Right kidney (tissue), 1 donor: ENCODE results near the gene RALGDS.
A peak's percentile ranks its signal among the peaks of the same experiment; 100 is the strongest.

Source experiments
- DNase-seq: peaks from one replicate; pipeline ENCODE4 v3.0.0-alpha.2; 2016

Gene RALGDS

GRCh38 chr9:133151601-133152525 lies 30.8 kb upstream of the RALGDS start:
- DNase-seq, result no peak

DNA sequence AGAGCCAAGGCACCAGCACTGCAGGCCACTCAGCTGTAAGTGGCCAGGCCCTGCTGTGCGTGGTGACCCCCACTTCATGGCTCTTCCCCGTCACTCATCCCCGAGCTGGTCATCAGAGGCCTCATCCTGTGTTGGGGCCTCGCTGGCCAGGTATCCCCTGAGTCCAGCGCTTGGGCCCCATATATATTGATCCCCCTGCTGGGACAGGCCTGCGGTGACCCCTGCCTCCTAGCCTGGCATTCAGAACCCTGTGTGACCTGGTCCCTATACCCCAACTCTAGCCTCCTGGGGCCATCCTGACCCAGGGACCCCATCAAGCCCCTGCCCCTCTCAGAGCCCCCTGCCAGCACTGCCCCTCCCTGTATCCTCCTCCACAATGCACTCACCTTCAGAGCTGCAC lies 30.0 kb upstream of the RALGDS start:
- no peak for DNase-seq

DNA sequence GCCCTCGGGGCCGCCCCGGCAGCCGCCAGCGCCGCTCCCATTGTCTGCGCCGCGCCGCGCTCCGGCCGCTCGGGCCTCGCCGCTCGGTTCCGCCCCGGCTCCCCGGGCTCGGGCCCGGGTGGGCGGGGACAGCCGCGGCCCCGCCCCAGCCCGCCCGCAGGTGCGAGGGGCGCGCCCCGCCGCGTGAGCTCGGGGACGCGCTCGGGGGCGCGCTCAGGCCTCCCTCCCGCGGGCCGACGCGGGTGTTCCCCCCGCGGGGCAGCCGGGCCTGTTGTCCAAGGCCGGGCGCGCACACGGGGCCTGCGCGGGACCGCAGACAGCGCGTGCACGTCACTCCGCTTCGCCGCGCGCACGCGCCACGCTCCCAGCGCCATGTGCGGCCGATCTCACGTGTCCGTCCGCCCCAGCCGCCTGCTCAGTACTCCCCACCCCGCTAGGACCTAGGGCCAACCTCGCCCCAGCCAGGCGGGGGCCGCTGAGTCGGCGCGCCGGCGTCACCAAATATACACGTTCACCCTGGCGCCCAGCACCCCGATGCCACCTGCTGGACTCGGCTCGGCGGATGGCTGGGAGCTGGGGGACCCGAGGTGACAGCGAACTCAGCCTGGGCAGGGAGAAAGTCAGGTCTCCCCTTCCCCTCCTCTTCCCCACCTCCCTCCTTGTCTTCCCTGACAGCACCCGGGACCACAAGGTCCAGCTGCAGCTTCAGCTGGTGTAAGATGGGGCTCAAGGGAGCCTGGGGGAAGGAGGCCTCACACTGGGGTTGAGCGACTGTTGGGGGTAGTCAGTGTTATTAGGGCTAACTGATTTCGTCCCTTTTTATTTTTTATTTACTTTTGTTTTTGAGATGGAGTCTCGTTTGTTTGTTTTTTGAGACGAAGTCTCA lies 28.3 kb upstream of the RALGDS start:
- peak; percentile 90 for DNase-seq

DNA sequence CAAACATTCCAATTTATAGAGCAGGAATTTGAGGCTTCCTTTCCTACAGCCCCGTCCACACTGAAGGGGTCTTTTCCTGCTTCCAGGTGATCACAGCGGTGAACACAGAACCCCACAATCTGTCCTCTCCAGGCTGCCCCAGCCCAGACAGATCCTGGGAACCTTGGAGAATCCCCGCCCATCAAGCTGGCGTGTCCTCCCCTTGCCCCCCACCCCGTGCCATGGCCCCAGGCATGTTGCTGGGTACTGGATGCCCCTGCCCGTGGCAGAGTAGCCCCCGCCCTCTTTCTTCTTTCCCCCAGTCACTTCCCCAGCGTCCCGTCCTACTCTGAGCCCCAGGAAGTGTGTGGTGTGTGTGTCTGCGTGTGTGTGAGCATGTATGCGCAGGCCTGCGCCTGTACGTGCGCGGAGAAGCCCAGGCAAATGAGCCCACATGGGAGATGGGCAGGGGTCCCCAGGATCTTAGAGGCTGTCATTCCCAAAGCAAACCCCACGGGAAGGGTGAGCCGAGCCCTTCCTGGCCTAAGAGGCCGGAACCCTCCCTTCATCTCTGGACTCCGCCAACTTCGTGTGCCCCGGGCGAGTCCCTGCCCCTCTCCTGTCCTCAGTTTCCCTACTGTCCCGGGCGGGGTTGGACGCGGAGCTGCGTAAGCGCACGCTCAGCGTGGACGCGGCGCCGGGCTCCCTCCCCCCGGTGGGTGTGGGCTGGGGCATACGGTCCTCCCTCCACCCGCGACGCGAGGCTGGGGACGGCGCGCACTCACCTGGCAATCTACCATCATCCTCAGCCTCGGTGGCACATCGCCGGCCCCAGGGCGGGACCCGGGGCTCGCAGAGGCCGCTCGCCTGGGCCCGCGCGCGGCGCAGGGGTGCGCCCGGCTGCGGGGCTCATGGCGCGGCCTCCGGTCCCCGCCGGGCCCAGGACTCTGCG lies 27.4 kb upstream of the RALGDS start:
- DNase-seq, result peak; percentile 73

DNA sequence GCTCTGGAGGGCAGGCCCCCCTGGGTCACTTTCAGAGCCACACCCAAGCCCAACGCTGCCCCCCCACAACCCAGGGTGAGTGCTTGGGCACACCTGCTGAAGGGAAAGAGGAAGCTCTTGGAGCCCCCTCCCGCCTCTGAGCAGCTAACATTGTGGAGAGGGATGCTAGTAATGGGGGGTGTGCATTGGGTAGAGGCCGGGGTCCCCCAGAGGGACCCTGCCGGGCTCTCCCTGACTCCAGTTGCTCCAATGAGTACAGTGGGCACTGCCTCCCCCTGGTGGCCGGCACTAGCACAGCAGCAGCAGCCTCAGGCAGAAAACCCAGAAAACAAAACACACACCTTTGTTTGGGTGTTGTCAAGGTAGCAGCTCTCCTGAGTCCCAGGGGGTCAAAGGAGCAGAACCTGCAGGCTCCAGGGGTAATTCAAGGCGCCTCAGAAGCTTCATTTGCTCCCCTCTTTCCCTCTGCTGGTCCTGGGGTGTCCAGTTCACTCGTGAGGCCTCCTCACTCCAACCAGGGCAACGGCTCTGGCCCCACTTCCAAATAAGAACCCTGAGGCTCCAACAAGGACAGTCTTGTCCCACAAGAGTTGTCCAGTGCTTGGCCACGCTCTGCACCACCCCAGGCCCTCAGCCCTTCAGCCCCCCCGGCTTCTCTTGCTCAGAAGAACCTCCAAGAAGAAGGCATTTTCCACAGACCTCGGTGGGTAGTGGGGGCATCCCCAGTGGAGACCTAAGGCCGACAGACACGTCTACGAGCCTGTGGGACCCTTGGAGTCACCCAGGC lies 26.6 kb upstream of the RALGDS start:
- peak; percentile 76 for DNase-seq

DNA sequence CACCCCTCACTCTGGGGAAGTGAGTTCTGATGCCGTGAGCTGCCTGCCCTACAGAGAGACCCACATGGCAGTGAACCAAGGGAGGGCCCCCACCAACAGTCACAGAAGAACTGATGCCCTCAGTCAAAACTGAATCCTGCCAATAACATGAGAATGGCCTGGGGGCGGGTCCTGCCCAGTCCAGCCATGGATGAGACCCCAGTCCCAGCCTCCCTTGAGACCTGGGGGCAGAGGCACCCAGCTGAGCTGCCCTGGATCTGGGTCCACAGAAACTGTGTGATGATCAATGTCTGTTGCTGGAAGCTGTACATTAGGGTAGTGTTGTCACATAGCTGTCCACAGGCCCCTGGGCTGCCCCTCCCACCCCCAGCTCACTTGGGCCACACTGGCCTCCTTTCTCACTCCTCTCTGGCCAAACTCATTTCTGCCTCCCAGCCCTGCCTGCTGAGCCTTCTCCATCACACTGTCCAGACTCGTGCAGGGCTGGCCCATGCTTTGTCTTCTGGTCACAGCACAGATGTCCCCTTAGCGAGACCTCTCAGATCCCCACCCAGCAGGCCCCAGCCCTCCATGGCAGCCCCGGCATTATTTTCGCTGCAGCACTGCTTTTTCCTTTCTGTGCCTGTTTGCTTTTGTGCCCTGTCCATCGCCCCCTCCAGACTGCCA lies 25.8 kb upstream of the RALGDS start:
- no peak for DNase-seq

- no peak for DNase-seq
Observed at GRCh38 chr9:133144904-133145851, 24.1 kb upstream of the RALGDS start.

DNA sequence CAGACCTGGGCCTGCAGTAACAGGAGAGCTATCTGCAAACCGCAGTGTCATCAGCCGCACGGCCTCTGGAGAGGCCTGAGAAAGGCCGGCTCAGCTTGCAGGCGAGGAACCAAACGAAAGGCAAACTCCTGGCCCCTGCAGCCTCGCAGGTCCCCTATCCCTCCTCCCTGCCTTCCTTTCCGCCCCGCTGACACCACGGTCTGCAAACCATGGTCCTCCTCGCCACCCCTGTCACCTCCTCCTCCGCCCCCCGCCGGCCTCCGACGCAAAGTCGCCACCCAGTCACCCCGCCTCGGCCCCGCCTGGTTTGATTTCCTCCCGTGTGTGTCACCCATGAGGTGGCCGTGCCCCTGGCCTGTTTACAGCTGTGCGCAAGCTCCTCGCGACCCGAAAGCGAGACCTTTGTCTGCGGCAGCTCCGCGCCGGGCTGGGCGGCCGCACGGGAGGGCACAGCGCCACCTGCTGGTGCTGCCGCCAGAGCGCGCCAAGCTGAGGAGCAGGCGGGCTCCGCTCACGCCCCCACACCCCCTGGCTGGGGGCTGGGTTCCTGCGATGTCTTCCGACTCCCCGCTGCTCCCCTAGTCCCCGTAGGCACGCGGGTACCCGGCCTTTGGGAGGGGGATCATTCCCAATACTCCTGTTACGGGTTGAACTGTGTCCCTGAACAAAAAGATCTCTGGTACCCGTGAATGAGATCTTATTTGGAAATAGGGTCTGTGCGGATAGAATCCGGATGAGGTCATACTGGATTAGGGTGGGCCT lies 23.3 kb upstream of the RALGDS start:
- DNase-seq, result peak; percentile 83

DNA sequence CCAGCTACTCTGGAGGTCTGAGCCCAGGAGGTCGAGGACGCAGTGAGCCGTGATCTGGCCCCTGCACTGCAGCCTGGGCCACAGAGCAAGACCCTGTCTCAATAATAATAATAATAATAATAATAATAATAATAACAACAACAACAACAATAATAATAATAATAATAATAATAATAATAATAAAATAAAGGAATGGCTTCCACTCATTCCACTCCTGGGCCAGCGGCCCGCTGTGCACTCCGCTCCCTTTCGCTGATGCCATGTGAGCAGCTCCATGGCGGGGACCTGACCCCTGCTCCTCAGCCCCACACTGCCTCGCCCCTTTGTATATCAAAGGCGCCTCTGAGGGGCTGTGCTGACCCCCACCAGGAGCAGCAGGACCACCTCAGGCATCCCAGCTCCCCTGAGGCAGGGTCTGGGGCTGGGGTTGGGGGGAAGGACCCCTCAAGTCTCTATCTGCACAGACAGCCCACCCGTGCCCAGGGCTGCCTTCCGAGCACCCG lies 22.6 kb upstream of the RALGDS start:
- DNase-seq, result no peak

- DNase-seq, result no peak
Observed at GRCh38 chr9:133142684-133143622, 21.9 kb upstream of the RALGDS start.

DNA sequence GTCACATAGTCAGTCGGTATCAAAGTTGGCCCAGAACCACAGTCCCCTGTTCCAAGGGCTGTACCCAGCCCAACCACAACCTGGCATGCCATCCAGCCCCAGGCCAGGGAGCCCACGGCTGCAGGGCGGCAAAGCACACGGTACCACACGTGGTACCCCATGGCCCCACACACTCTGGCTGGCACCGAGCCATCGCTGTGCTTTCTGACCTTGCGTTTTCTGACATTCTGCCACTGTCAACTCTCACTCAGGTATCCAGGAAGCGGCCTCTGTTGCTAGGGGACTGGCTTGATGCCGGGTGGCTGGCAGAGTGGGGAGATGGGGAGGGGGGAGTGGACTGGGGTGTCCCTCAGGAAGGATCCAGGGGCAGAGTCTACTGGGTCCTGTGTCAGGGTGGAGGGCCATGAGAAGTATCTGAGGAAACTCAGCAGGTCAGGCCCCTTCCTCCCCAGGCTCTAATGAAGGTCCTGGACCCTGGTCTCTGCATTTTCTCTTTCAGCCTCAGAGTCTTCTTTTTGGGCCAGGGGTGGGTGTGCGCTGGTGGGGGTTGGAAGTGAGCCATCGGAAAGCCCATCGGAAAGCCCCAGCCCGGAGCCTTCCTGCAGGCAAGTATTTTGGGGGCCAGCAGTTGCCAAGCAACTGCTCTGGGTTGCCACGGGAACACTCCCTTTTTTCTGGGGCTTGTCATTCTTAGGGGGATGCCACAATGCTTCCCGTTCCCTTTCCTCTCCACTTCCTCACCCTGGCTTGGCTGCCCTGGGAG lies 21.0 kb upstream of the RALGDS start:
- no peak for DNase-seq

- DNase-seq, result no peak
Observed at GRCh38 chr9:133140606-133141005, 19.6 kb upstream of the RALGDS start.

GRCh38 chr9:133140174-133140505 lies 19.1 kb upstream of the RALGDS start:
- DNase-seq, result no peak

DNA sequence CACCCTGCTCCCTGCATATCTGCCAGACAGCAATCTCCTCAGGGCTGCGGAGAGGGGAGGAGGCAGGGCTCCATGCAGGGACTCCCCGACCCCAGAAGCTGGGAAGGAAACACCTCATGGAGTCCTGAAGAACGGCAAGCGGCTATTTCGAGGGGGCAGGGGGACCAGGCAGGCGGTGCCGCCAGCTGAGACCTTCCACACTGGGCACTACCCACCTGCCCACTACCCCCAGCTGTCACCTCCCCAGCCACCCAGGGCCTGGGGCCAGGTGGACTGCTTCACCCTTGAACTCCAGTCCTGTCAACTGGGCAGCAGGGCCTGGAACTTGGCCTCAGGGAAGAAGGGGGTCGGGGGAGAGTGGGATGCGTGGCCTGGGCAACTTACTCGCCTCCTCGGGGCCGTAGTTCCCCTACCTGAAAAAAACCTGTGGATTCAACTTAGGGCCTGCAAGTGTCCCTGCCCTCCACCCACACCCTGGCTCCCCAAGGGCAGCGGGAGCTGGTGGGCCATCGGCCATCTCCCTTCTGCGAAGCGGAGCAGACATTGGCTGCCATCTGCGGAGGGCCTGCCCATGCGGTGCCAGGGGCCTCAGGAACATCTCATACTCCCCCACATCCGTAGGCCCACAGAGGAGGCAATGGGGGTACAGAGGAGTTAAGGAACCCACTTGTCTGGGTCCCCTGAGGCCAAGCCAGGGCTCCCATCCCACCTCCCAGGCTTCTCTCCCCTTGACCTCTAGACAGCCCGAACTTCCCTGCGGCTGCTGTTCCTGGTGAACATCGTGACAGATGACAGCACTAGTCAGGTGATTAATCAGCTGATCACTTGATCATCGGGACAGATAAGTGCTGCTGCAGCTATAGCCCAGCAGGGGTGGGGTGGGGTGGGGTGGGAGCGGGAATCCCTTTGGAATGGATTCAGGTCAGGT lies 18.5 kb upstream of the RALGDS start:
- DNase-seq, result no peak

GRCh38 chr9:133137451-133138231 lies 16.6 kb upstream of the RALGDS start:
- DNase-seq, result no peak
